IPS DF 6.9 (cell line): Measurements from ENCODE around the gene CCR8.
"Not testable (repeated sequence)": the region's sequence is repeated elsewhere in the genome, so short reads cannot be mapped to it uniquely, and the experiment has no call there.

Experiments used
- DNase-seq: peaks from one replicate; pipeline ENCODE4 v3.0.0-alpha.2; 2013; ENCODE audit warnings: low read depth, low spot score
- H3K27ac ChIP-seq: one replicate; pipeline ENCODE4 v1.5.1; 2013; ENCODE audit warnings: low read length, control low read depth
- H3K27me3 ChIP-seq: 2 replicates; pipeline ENCODE4 v1.6.1; 2013; ENCODE audit warnings: mild to moderate bottlenecking, low read length; ENCODE audit not compliant: control insufficient read depth, insufficient read depth
- H3K36me3 ChIP-seq: 2 replicates; pipeline ENCODE4 v1.6.1; 2013; ENCODE audit warnings: low read length; ENCODE audit not compliant: control insufficient read depth, insufficient read depth
- H3K4me1 ChIP-seq: 2 replicates; pipeline ENCODE4 v1.6.1; 2013; ENCODE audit warnings: low read length; ENCODE audit not compliant: control insufficient read depth, insufficient read depth
- H3K4me3 ChIP-seq: 2 replicates; pipeline ENCODE4 v1.5.1; 2013; ENCODE audit warnings: mild to moderate bottlenecking, low read length
- H3K9me3 ChIP-seq: 2 replicates; pipeline ENCODE4 v1.6.1; 2013; ENCODE audit warnings: low read length, inconsistent platforms; ENCODE audit not compliant: control insufficient read depth, insufficient read depth
- WGBS: extraction: QIAGEN DNeasy Blood & Tissue Kit; methylation state at CpG from one replicate; pipeline ENCODE4 v1.1.7; 2013; ENCODE audit warnings: mixed read lengths, missing lambda C conversion rate; ENCODE audit not compliant: insufficient read length, insufficient coverage; 5-methylcytosine and 5-hydroxymethylcytosine counted together

CCR8 gene

DNA sequence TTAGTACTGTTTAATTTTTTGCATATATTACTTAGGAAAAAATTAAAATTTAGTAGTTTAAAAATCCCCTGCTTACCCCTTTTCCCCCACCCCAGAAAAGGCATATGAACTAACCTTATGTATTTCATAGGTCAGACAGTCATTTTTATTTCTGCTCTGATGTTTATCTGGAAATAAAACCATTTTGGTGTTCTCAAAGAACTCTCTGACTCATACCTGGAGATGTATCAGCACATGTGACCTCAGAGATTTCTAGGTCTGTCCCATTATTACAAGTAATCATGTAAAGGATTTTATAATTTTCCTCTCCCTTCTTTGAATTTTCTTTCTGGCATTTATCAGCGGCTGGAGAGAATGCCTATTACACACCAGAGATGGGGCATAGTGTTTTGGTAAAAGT lies 14.1 kb upstream of the CCR8 start:
- H3K4me1 ChIP-seq: no peaks in the 10 kb centered on the region
- H3K4me3 ChIP-seq: no peak overlapping the region
- H3K36me3 ChIP-seq: no peaks in the 10 kb centered on the region
- DNase-seq: no peak
- no peaks in the 10 kb centered on the region for H3K27me3 ChIP-seq
- no CpG with 5 or more reads among the region's 1 CpG for WGBS
- no peak overlapping the region for H3K27ac ChIP-seq
- no peaks in the 10 kb centered on the region for H3K9me3 ChIP-seq

DNA sequence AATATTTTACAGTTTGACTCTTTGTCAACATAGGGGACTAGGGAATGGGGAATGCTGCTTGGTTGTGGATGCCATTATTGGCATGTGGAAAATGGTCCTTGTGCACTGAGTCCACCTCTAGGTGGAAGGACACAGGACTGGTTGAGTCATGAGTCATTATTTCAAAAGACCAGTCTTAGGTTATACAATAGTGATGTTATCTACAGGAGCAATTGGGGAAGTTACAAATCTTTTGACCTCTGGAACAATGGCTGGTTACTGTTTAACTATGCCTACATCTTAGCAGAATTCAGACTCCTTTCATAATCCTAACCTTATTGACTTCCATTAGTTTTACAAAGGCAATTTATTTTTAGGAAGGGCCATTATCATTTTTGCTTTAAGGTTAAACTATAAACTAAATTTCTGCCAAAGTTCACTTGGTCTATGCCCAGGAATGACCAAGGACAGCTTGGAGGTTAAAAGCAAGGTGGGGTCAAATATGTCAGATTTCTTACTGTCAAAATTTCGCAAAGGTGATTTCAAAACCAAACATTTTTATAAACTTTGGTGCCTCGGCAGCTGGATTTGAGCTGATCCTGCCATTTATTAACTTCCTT lies 11.8 kb upstream of the CCR8 start:
- Histone ChIP-seq H3K36me3 (no peaks in the 10 kb centered on the region), H3K27me3 (no peaks in the 10 kb centered on the region), H3K4me1 (no peaks in the 10 kb centered on the region), H3K27ac (no peak overlapping the region), H3K9me3 (no peaks in the 10 kb centered on the region), H3K4me3 (no peak overlapping the region)
- no CpG with 5 or more reads among the region's 2 CpGs for WGBS
- DNase-seq: no peak

DNA sequence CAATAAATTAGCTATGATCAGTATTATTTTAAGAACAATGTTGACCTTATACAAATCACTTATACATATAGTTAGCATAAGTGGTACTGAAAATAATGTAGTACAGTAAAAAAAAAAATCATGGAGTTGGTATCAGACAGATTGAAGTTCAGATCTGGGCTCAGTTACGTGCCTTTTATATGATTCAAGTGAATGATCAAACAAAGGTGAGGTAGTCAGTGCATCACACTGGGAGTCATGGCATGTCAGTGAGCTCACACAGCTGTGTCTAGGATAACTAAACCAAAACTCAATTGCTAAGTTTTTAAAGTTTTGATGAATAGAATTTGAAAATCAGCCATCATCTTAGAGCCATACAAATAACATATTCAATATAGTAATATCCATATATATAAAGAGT lies 11.2 kb upstream of the CCR8 start:
- DNase-seq: no peak
- Histone ChIP-seq H3K27me3 (no peaks in the 10 kb centered on the region), H3K4me3 (no peak overlapping the region), H3K36me3 (no peaks in the 10 kb centered on the region), H3K4me1 (no peaks in the 10 kb centered on the region), H3K9me3 (no peaks in the 10 kb centered on the region), H3K27ac (no peak overlapping the region)
- WGBS: no CpG with 5 or more reads among the region's 1 CpG

DNA sequence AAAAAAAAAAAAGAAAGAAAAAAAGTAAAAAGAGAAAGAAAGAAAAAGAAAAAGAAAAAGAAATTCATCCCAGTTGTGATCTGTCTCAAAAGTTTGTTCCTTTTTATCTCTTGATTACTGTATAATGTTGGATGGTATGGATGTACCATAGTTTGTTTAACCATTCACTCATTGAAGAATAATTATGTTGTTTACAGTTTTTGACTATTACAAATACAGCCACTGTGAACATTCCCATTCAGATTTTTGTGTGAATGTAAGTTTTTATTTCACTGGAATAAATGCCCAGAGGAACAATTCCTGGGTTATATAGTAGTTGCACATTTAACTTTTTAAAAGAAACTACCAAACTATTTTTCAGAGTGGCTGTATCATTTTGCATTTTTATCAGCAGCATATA lies 10.3 kb upstream of the CCR8 start:
- H3K9me3 ChIP-seq: no peaks in the 10 kb centered on the region
- no peak overlapping the region for H3K27ac ChIP-seq
- no peaks in the 10 kb centered on the region for H3K27me3 ChIP-seq
- H3K4me1 ChIP-seq: no peaks in the 10 kb centered on the region
- no peak overlapping the region for H3K4me3 ChIP-seq
- H3K36me3 ChIP-seq: no peaks in the 10 kb centered on the region
- no peak for DNase-seq

DNA sequence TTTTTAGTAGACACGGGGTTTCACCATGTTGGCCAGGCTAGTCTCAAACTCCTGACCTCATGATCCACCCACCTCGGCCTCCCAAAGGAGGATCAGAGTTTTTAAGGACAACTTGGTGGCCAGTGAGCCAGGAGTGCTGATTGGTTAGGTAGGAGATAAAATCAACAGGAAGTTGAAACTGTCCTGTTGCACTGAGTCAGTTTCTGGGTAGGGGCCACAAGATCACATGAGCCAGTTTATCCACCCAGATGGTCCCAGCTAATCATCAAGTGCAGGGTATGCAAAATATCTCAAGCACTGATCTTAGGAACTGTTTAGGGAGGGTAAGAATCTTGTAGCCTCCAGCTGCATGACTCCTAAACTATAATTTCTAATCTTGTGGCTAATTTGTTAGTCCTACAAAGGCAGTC lies 7.9 kb upstream of the CCR8 start:
- not testable (repeated sequence) for H3K36me3 ChIP-seq, H3K4me3 ChIP-seq, H3K27ac ChIP-seq, DNase-seq, H3K27me3 ChIP-seq, H3K9me3 ChIP-seq, H3K4me1 ChIP-seq
- no CpG with 5 or more reads among the region's 2 CpGs for WGBS

DNA sequence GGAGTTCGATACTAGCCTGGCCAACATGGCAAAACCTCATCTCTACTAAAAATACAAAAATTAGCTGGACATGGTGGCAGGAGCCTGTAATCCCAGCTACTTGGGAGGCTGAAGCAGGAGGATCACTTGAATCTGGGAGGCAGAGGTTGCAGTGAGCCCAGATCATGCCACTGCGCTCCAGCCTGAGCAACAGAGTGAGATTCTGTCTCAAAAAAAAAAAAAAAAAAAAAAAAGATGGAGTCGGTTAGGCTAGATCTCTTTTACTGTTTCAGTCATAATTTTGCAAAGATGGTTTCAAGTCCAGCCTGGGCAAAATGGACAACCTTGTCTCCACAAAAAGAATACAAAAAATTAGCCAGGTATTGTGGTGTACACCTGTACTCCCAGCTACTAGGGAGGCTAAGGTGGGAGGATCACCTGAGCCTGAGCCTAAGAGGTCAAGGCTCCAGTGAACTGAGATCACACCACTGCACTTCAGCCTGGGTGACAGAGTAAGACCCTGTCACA lies 7.2 kb upstream of the CCR8 start:
- not testable (repeated sequence) for H3K4me1 ChIP-seq, H3K27ac ChIP-seq
- no CpG with 5 or more reads among the region's 3 CpGs for WGBS

DNA sequence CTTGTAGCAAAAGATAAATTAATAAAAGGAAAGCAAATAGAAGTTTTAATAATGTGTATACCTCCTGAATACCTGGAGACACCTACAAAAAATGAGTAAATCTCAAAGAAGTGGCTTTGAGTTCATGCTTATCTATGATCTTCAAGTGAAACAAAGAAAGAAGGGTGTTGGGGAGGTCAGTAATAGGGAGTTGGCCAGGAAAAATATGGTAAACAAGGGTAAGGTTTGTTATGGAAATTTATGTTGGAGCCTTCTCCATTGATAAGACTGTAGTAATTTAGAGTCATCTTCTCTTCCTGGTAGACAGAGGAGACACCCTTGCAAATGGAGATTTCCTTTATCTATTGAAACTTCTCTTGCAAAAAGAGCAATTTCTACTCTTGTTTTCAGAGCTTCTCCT lies 6.6 kb upstream of the CCR8 start:
- H3K27me3 ChIP-seq: no peaks in the 10 kb centered on the region
- H3K4me3 ChIP-seq: no peak overlapping the region
- no peak for DNase-seq
- H3K4me1 ChIP-seq: no peaks in the 10 kb centered on the region
- no peaks in the 10 kb centered on the region for H3K9me3 ChIP-seq
- no peaks in the 10 kb centered on the region for H3K36me3 ChIP-seq
- H3K27ac ChIP-seq: no peak overlapping the region

More for the DNA sequence above, 7.2 kb upstream of the CCR8 start:
- H3K4me3 ChIP-seq, H3K36me3 ChIP-seq, DNase-seq, H3K9me3 ChIP-seq, H3K27me3 ChIP-seq: not testable (repeated sequence)

DNA sequence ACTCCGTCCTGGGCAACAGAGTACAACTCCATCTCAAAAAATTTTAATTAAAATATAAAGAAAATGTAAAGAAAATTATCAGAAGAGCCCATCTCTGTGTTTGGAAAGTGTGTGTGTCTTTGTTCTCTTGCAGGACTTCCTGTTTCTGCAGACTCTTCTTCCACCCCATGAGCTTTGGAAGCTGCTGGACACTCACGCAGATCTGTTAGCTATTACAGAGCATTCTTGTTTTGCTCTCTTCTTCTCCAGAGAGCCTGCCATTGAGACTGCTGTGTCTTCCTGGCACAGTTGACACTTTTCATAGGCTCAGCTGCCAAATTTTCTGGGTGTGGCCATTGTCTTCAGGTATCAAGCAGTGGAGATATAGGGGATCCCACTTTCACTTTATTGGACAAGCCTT lies 6.0 kb upstream of the CCR8 start:
- no peak overlapping the region for H3K27ac ChIP-seq
- WGBS: no CpG with 5 or more reads among the region's 2 CpGs
- DNase-seq: no peak
- H3K27me3 ChIP-seq: no peaks in the 10 kb centered on the region
- H3K9me3 ChIP-seq: no peaks in the 10 kb centered on the region
- no peaks in the 10 kb centered on the region for H3K4me1 ChIP-seq
- no peaks in the 10 kb centered on the region for H3K36me3 ChIP-seq
- H3K4me3 ChIP-seq: no peak overlapping the region

DNA sequence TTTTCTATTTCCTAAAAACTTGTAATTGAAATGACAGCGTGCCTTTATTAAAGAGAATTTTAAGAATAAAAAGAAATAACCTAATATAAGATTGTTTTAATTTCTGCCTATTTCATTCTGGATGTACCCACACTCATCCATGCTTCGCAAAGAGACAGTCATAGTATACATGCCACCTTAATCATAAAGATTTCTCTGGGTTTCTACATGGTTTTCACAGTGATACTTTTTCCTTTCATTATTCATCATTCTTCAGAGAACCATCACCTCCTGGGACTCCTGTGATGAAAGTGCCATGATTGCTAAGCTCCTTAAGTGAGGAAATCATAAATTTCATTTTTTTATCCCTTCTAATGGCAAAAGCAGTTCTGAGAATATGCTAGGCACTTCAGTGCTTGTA lies 4.3 kb upstream of the CCR8 start:
- DNase-seq: no peak
- Histone ChIP-seq H3K27me3 (no peaks in the 10 kb centered on the region), H3K4me1 (no peaks in the 10 kb centered on the region), H3K4me3 (no peak overlapping the region), H3K27ac (no peak overlapping the region), H3K9me3 (no peaks in the 10 kb centered on the region), H3K36me3 (no peaks in the 10 kb centered on the region)
- no CpG with 5 or more reads among the region's 2 CpGs for WGBS

DNA sequence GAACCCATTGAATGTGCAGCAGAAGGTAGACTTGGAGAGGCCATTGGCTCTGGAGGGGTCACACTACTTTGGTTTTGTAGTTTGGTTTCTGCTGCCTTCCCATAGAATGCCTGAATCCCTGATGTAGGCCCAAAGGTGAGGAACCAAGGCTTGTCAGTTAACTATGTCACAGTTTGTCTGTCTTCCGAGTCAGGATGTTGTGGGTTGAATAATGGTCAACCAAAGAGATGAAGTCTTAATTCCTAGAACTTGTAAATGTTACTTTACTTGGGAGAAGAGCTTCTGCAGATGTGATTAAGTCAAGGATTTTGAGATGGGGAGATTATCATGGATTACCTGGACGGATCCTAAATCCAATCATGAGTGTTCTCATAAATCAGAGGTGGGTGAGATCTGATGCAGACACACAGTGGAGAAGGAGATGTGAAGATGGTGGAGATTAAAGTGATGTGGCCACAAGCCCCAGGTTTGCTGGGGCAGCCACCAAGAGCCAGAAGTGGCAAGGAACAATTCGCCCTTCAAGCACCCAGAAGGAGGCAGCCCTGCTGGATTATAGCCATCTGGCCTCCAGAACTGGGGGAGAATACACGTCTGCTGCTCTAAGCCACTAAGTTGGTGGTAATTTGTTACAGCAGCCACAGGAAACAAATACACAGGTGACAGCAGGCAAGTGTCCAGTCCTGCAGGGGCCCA lies 2.3 kb upstream of the CCR8 start:
- DNase-seq: no peak
- Histone ChIP-seq H3K4me3 (no peak overlapping the region), H3K27ac (no peak overlapping the region), H3K4me1 (no peaks in the 10 kb centered on the region), H3K27me3 (no peaks in the 10 kb centered on the region), H3K9me3 (no peaks in the 10 kb centered on the region), H3K36me3 (no peaks in the 10 kb centered on the region)
- WGBS: no CpG with 5 or more reads among the region's 4 CpGs

DNA sequence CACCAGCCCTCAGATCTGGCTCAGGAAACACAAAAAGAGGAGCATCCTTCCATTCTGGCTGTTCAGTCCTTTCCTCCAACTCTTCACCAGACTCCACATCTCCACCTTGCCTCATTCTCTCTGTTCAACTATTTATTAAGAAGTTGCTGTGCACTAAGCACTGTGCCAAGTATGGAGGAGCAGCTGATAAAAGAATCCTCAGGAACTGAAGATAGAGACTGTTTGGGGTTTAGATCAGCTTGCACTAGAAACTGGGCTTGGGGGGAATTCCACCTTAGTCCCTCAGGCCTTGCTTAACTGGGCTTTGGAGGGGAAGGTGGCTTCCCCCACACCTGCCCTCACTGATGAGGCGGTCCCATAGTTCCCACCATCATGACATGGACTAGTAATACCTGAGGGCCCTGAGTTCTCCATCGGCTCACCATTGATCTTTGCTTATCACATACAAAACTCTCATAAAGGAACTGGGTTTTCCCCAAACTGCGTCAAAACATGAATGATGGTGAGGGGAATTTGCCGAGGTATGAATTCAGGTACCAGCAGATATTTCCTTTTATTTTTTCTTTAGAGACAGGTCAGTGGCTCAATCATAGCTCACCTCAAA lies 1.7 kb upstream of the CCR8 start:
- no CpG with 5 or more reads among the region's 4 CpGs for WGBS
- H3K4me3 ChIP-seq: no peak overlapping the region
- no peaks in the 10 kb centered on the region for H3K4me1 ChIP-seq
- no peaks in the 10 kb centered on the region for H3K9me3 ChIP-seq
- H3K36me3 ChIP-seq: no peaks in the 10 kb centered on the region
- no peak overlapping the region for H3K27ac ChIP-seq
- no peaks in the 10 kb centered on the region for H3K27me3 ChIP-seq
- no peak for DNase-seq
